Mammary epithelial cell (primary cell): ENCODE measurements around the gene FCAR.
"Not testable (repeated sequence)": the region's sequence is repeated elsewhere in the genome, so short reads cannot be mapped to it uniquely, and the experiment has no call there.

Experiments used
- EZH2 ChIP-seq: IDR thresholded peaks from 2 replicates; pipeline ENCODE4 v1.6.1; 2012; ENCODE audit warnings: low read length, inconsistent platforms, borderline replicate concordance
- TF ChIP-seq, protein P1 (sequence below), 2 donors: IDR thresholded peaks in 1 of 2; conservative IDR thresholded peaks in 1 of 2; 2 replicates each; pipeline ENCODE4 v1.5.1; 2011 to 2012; ENCODE audit warnings: inconsistent platforms in 2 of 2, low read length in 2 of 2, mild to moderate bottlenecking in 2 of 2, control low read depth in 1 of 2, low read depth in 1 of 2; ENCODE audit not compliant: insufficient read depth in 1 of 2; ENCODE audit errors: extremely low read depth in 1 of 2

DNA sequence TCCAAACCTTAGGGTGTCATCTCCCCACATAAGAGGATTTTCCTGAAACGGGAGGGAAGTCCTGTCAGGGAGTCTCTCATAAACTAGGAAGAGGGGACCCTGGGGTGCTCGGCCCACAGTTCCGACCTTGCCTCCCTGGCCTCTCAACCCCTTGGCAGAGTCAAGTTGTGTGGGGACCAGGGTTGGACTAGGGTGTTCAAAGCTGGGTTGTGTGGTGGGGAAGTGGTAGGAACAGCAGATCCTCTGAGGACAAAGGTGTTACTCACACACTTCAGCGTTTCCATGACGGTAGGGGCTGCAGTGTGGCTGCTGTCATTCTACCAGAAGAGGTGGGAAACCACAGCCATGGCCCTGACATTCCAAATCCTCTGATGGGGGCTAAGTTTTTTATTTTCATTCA is 38.9 kb upstream of the FCAR start:
- TF ChIP-seq EZH2, result not testable (repeated sequence)
- TF ChIP-seq, protein P1, sequence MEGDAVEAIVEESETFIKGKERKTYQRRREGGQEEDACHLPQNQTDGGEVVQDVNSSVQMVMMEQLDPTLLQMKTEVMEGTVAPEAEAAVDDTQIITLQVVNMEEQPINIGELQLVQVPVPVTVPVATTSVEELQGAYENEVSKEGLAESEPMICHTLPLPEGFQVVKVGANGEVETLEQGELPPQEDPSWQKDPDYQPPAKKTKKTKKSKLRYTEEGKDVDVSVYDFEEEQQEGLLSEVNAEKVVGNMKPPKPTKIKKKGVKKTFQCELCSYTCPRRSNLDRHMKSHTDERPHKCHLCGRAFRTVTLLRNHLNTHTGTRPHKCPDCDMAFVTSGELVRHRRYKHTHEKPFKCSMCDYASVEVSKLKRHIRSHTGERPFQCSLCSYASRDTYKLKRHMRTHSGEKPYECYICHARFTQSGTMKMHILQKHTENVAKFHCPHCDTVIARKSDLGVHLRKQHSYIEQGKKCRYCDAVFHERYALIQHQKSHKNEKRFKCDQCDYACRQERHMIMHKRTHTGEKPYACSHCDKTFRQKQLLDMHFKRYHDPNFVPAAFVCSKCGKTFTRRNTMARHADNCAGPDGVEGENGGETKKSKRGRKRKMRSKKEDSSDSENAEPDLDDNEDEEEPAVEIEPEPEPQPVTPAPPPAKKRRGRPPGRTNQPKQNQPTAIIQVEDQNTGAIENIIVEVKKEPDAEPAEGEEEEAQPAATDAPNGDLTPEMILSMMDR (conservative IDR thresholded peaks at IDR 0.05 in 1 of 2, IDR thresholded peaks at IDR 0.05 in 1 of 2; ENCODE audit: extremely low read depth in 1 of 2, insufficient read depth in 1 of 2, low read depth in 1 of 2, low read length in 2 of 2), result not testable (repeated sequence)
